ENCODE data around the gene METTL3.

- TF ChIP-seq CTCF (IDR thresholded peaks at IDR 0.05) (no peak), POLR2A (IDR thresholded peaks at IDR 0.05) (no peak)
Measured at GRCh38 chr14:21553266-21553665, 42.1 kb upstream of the METTL3 start.
